Measurements from ENCODE around the gene TIMM22. TPM values are rescaled to one million over a fixed set of nuclear protein-coding genes. Genes with fewer than 3 reads are reported as not detected.
"Not testable (repeated sequence)": the region's sequence is repeated elsewhere in the genome, so short reads cannot be mapped to it uniquely, and the experiment has no call there.

Gene TIMM22
- total and polyA plus RNA-seq, 2 donors (not counting 3 experiments of a cell fraction or from before 2014, with no cell fraction given): 19.0 to 19.6 TPM

GRCh38 chr17:1043601-1044251 is 46.8 kb downstream of the TIMM22 start:
- DNase-seq (ENCODE audit: low read depth, low spot score): peak; percentile 96
- dilution Hi-C loops (cut with MboI; ENCODE audit: extremely low pct_ligation_motif_present, low sequenced_read_pairs) (no loop called here), intact Hi-C loops (cut with micrococcal nuclease) (loop anchor here (1.0 kb wide), 2 partner anchors 38 to 41 kb away; no protein-coding TSS in a partner anchor)
- H3K4me3 ChIP-seq (replicated peaks in 1 of 3; ENCODE audit: insufficient read depth in 1 of 3, low read depth in 1 of 3, low read length in 3 of 3): no peak overlapping the region
- no peaks in the 10 kb centered on the region for H4K20me1 ChIP-seq (replicated peaks; ENCODE audit: control insufficient read depth, extremely low read depth, insufficient read depth, low read length)
- peak overlapping the region; percentile 58 for H3K27ac ChIP-seq (ENCODE audit: insufficient read depth, low read depth, low read length)
- POLR2A ChIA-PET: interaction anchor here (0.6 to 1.1 kb wide), 4 partner anchors 19 to 323 kb away, joined by 3 to 4 read pairs (median 3); no protein-coding TSS in a partner anchor
- H3K9me1 ChIP-seq (replicated peaks; ENCODE audit: control insufficient read depth, extremely low read depth, insufficient read depth, low read length): no peaks in the 10 kb centered on the region
- BruUV-seq (replicated peaks): no TSS peak
- no peaks in the 10 kb centered on the region for H3K9me3 ChIP-seq (replicated peaks; ENCODE audit: control insufficient read depth, insufficient read depth, low read length)
- H3K9ac ChIP-seq (replicated peaks; ENCODE audit: extremely low read depth, insufficient read depth, low read length): peak overlapping the region; percentile 64
- H3K36me3 ChIP-seq (ENCODE audit: control insufficient read depth in 2 of 2, extremely low read depth in 1 of 2, insufficient read depth in 2 of 2, low read length in 2 of 2): peaks cover 0 to 2% of the 10 kb centered on the region in 2 experiments
- peak overlapping the region; percentile 27 for H3K4me2 ChIP-seq (ENCODE audit: insufficient read depth, low read length)
- H2AFZ ChIP-seq (ENCODE audit: low read depth, low read length): no peak overlapping the region
- peaks cover 30% of the 10 kb centered on the region for H3K4me1 ChIP-seq (ENCODE audit: control insufficient read depth, extremely low read depth, insufficient read depth, low read length)
- no peaks in the 10 kb centered on the region for H3K27me3 ChIP-seq (ENCODE audit: control insufficient read depth in 2 of 2, insufficient read depth in 2 of 2, low read length in 2 of 2)
- TF ChIP-seq CTCF (IDR thresholded peaks at IDR 0.05; ENCODE audit: extremely low read depth in 1 of 2, insufficient read depth in 1 of 2, low read depth in 1 of 2, low read length in 2 of 2) (no peak), POLR2A (IDR thresholded peaks at IDR 0.05; ENCODE audit: low read depth, low read length) (no peak), POLR2AphosphoS5 (IDR thresholded peaks at IDR 0.05; ENCODE audit: insufficient read depth, low read depth, low read length) (peak; percentile 44), FOS (IDR thresholded peaks at IDR 0.05; ENCODE audit: borderline replicate concordance, insufficient read depth, low read length) (peak; percentile 58), MAX (IDR thresholded peaks at IDR 0.05; ENCODE audit: insufficient read depth, insufficient read length) (peak; percentile 71), MYC (IDR thresholded peaks at IDR 0.05; ENCODE audit: low read depth, low read length) (peak; percentile 77)
- peaks cover 20% of the 10 kb centered on the region for H3K79me2 ChIP-seq (ENCODE audit: control insufficient read depth, insufficient read depth, low read length)
- CTCF ChIA-PET: interaction anchor here (0.7 to 3.0 kb wide), 13 partner anchors 12 to 164 kb away, joined by 3 to 79 read pairs (median 6); partner anchors contain the start of genes NXN and TIMM22
- FAIRE-seq: peak; percentile 95

GRCh38 chr17:1044387-1045009 is 47.6 kb downstream of the TIMM22 start:
- H3K4me2 ChIP-seq (ENCODE audit: insufficient read depth, low read length); H3K4me3 ChIP-seq (replicated peaks in 1 of 3; ENCODE audit: insufficient read depth in 1 of 3, low read depth in 1 of 3, low read length in 3 of 3); dilution Hi-C loops (cut with MboI; ENCODE audit: extremely low pct_ligation_motif_present, low sequenced_read_pairs); H3K36me3 ChIP-seq (ENCODE audit: control insufficient read depth in 2 of 2, extremely low read depth in 1 of 2, insufficient read depth in 2 of 2, low read length in 2 of 2); FAIRE-seq; BruUV-seq (replicated peaks); H2AFZ ChIP-seq (ENCODE audit: low read depth, low read length); H3K9me3 ChIP-seq (replicated peaks; ENCODE audit: control insufficient read depth, insufficient read depth, low read length); H3K27me3 ChIP-seq (ENCODE audit: control insufficient read depth in 2 of 2, insufficient read depth in 2 of 2, low read length in 2 of 2); DNase-seq (ENCODE audit: low read depth, low spot score); H3K9me1 ChIP-seq (replicated peaks; ENCODE audit: control insufficient read depth, extremely low read depth, insufficient read depth, low read length); H4K20me1 ChIP-seq (replicated peaks; ENCODE audit: control insufficient read depth, extremely low read depth, insufficient read depth, low read length): not testable (repeated sequence)
- peak overlapping the region; percentile 64 for H3K9ac ChIP-seq (replicated peaks; ENCODE audit: extremely low read depth, insufficient read depth, low read length)
- H3K79me2 ChIP-seq (ENCODE audit: control insufficient read depth, insufficient read depth, low read length): peaks cover 20% of the 10 kb centered on the region
- H3K4me1 ChIP-seq (ENCODE audit: control insufficient read depth, extremely low read depth, insufficient read depth, low read length): peaks cover 26% of the 10 kb centered on the region
- ChIA-PET POLR2A (interaction anchor here (0.6 to 1.1 kb wide), 2 partner anchors 44 to 46 kb away, joined by 3 to 4 read pairs; no protein-coding TSS in a partner anchor), CTCF (interaction anchor here (0.9 to 3.0 kb wide), 10 partner anchors 11 to 143 kb away, joined by 3 to 79 read pairs (median 10); partner anchors contain the start of gene TIMM22)
- intact Hi-C loops (cut with micrococcal nuclease): loop anchor here (1.0 kb wide), 1 partner anchor 42 kb away; no protein-coding TSS in a partner anchor
- peak overlapping the region; percentile 58 for H3K27ac ChIP-seq (ENCODE audit: insufficient read depth, low read depth, low read length)
